H9 (cell line): Measurements from ENCODE around the gene TRMU. TPM values are rescaled to one million over a fixed set of nuclear protein-coding genes. Genes with fewer than 3 reads are reported as not detected.
A peak's percentile ranks its signal among the peaks of the same experiment; 100 is the strongest.

ENCODE experiments used
- DNase-seq: peaks from one replicate; pipeline ENCODE4 v3.0.0-alpha.2; 2017
- H2AFZ ChIP-seq: one replicate; pipeline ENCODE4 v1.6.1; 2013; ENCODE audit warnings: mild to moderate bottlenecking, low read length, control low read depth, moderate library complexity
- H2AK5ac ChIP-seq: 2 replicates; pipeline ENCODE4 v1.6.1; 2013; ENCODE audit warnings: low read length, control low read depth, mixed read lengths; ENCODE audit not compliant: insufficient read length
- H2BK120ac ChIP-seq: one replicate; pipeline ENCODE4 v1.6.1; 2013; ENCODE audit warnings: low read depth, mild to moderate bottlenecking, low read length, control low read depth, inconsistent platforms; ENCODE audit not compliant: poor library complexity, severe bottlenecking
- H2BK12ac ChIP-seq: 2 replicates; pipeline ENCODE4 v1.6.1; 2013; ENCODE audit warnings: low read length, control low read depth, mixed read lengths, low read depth; ENCODE audit not compliant: insufficient read length
- H2BK15ac ChIP-seq: 2 replicates; pipeline ENCODE4 v1.6.1; 2013; ENCODE audit warnings: low read depth, low read length, control low read depth
- H2BK20ac ChIP-seq: one replicate; pipeline ENCODE4 v1.6.1; 2013; ENCODE audit warnings: low read depth, mild to moderate bottlenecking, low read length, control low read depth, inconsistent platforms; ENCODE audit not compliant: poor library complexity, severe bottlenecking
- H2BK5ac ChIP-seq: 2 replicates; pipeline ENCODE4 v1.6.1; 2013; ENCODE audit warnings: low read length, control low read depth, mixed read lengths; ENCODE audit not compliant: insufficient read length
- H3K14ac ChIP-seq: 2 replicates; pipeline ENCODE4 v1.6.1; 2013; ENCODE audit warnings: low read length, control low read depth; ENCODE audit not compliant: insufficient read depth
- H3K18ac ChIP-seq: 2 replicates; pipeline ENCODE4 v1.6.1; 2013; ENCODE audit warnings: low read depth, mild to moderate bottlenecking, mixed read lengths, low read length, control low read depth; ENCODE audit not compliant: insufficient read length
- H3K23ac ChIP-seq: 2 replicates; pipeline ENCODE4 v1.6.1; 2013; ENCODE audit warnings: low read length, control low read depth, mixed read lengths, low read depth; ENCODE audit not compliant: insufficient read length
- H3K23me2 ChIP-seq: 2 replicates; pipeline ENCODE4 v1.6.1; 2013; ENCODE audit warnings: low read depth, mild to moderate bottlenecking, mixed read lengths, low read length, control low read depth; ENCODE audit not compliant: insufficient read length, poor library complexity, severe bottlenecking
- H3K27ac ChIP-seq: 2 replicates; pipeline ENCODE4 v1.5.1; 2013; ENCODE audit warnings: low read length, control low read depth, mixed read lengths, low read depth; ENCODE audit not compliant: insufficient read length
- H3K27me3 ChIP-seq: 2 replicates; pipeline ENCODE4 v1.6.1; 2013; ENCODE audit warnings: low read length, control low read depth, inconsistent platforms; ENCODE audit not compliant: insufficient read depth
- H3K4ac ChIP-seq: 2 replicates; pipeline ENCODE4 v1.6.1; 2013; ENCODE audit warnings: low read depth, mild to moderate bottlenecking, control low read depth, inconsistent platforms, low read length, moderate library complexity
- H3K4me1 ChIP-seq: 2 replicates; pipeline ENCODE4 v1.6.1; 2013; ENCODE audit warnings: low read length, control low read depth, inconsistent platforms; ENCODE audit not compliant: insufficient read depth
- H3K4me2 ChIP-seq: 2 replicates; pipeline ENCODE4 v1.6.1; 2013; ENCODE audit warnings: low read length, control low read depth, mixed read lengths; ENCODE audit not compliant: insufficient read length, insufficient read depth
- H3K56ac ChIP-seq: 2 replicates; pipeline ENCODE4 v1.6.1; 2013; ENCODE audit warnings: low read depth, mild to moderate bottlenecking, mixed read lengths, low read length, control low read depth; ENCODE audit not compliant: insufficient read length
- H3K79me1 ChIP-seq: 2 replicates; pipeline ENCODE4 v1.6.1; 2013; ENCODE audit warnings: low read depth, mild to moderate bottlenecking, moderate library complexity, low read length, control low read depth, inconsistent platforms; ENCODE audit not compliant: insufficient read depth, poor library complexity, severe bottlenecking
- H3K79me2 ChIP-seq: 2 replicates; pipeline ENCODE4 v1.6.1; 2013; ENCODE audit warnings: low read length, control low read depth, inconsistent platforms; ENCODE audit not compliant: insufficient read depth
- H3K9ac ChIP-seq: 2 replicates; pipeline ENCODE4 v1.6.1; 2013; ENCODE audit warnings: low read length, control low read depth, mixed read lengths; ENCODE audit not compliant: insufficient read length; ENCODE audit errors: extremely low read depth
- H3K9me3 ChIP-seq: one replicate; pipeline ENCODE4 v1.6.1; 2013; ENCODE audit warnings: low read depth, low read length, inconsistent platforms; ENCODE audit not compliant: control insufficient read depth
- H3T11ph ChIP-seq: one replicate; pipeline ENCODE4 v1.6.1; 2013; ENCODE audit warnings: mild to moderate bottlenecking, low read length, control low read depth, inconsistent platforms
- H4K20me1 ChIP-seq: one replicate; pipeline ENCODE4 v1.6.1; 2013; ENCODE audit not compliant: control insufficient read depth, insufficient read length, insufficient read depth
- H4K5ac ChIP-seq: 2 replicates; pipeline ENCODE4 v1.6.1; 2013; ENCODE audit warnings: low read depth, mild to moderate bottlenecking, mixed read lengths, low read length, control low read depth; ENCODE audit not compliant: insufficient read length
- H4K8ac ChIP-seq: replicated peaks from 2 replicates; pipeline ENCODE4 v1.6.1; 2013; ENCODE audit warnings: low read length, control low read depth, mixed read lengths, low read depth; ENCODE audit not compliant: insufficient read length
- H4K91ac ChIP-seq: 2 replicates; pipeline ENCODE4 v1.6.1; 2013; ENCODE audit warnings: low read depth, mild to moderate bottlenecking, moderate library complexity, mixed read lengths, low read length, control low read depth; ENCODE audit not compliant: insufficient read length
- H3K27ac Mint-ChIP-seq, 3 experiments: 2 replicates in 2 of 3; 3 replicates in 1 of 3; pipeline ENCODE4 v1.8.0; 2020 to 2021; ENCODE audit warnings: mixed read lengths in 3 of 3, mild to moderate bottlenecking in 1 of 3, moderate library complexity in 1 of 3
- H3K27me3 Mint-ChIP-seq: 2 replicates; pipeline ENCODE4 v1.8.0; 2021; ENCODE audit warnings: low read depth, mild to moderate bottlenecking, moderate library complexity, mixed read lengths
- H3K36me3 Mint-ChIP-seq, 3 experiments: 2 replicates in 2 of 3; 3 replicates in 1 of 3; pipeline ENCODE4 v1.8.0; 2020 to 2021; ENCODE audit warnings: low read depth in 3 of 3, mixed read lengths in 3 of 3; ENCODE audit not compliant: insufficient read depth in 1 of 3
- H3K4me1 Mint-ChIP-seq, 2 experiments: 2 replicates each; pipeline ENCODE4 v1.8.0; 2020; ENCODE audit warnings: mixed read lengths in 2 of 2
- H3K4me3 Mint-ChIP-seq, 2 experiments: 2 replicates in 1 of 2; 3 replicates in 1 of 2; pipeline ENCODE4 v1.8.0; 2020 to 2021; ENCODE audit warnings: mild to moderate bottlenecking in 2 of 2, mixed read lengths in 2 of 2, moderate library complexity in 1 of 2
- H3K9me3 Mint-ChIP-seq, 2 experiments: 2 replicates in 1 of 2; 3 replicates in 1 of 2; pipeline ENCODE4 v1.8.0; 2020; ENCODE audit warnings: mild to moderate bottlenecking in 2 of 2, mixed read lengths in 2 of 2, moderate library complexity in 1 of 2
- WGBS: extraction: QIAGEN DNeasy Blood & Tissue Kit; methylation state at CpG from one replicate; pipeline ENCODE4 v1.1.7; 2013; ENCODE audit warnings: missing lambda C conversion rate, low lambda C conversion rate, mixed read lengths; ENCODE audit not compliant: insufficient read length; ENCODE audit errors: extremely low coverage; 5-methylcytosine and 5-hydroxymethylcytosine counted together
- total RNA-seq: library from RNA; stranded (reverse); gene quantifications from 2 replicates; pipeline ENCODE4 v1.2.1, GENCODE V29; 2021
- TF ChIP-seq, protein P1 (sequence below): fragments of 200-600 bp; sonication (generic); conservative IDR thresholded peaks from 3 replicates; pipeline ENCODE4 v1.8.0; 2021; ENCODE audit warnings: antibody characterized with exemption, mild to moderate bottlenecking

Gene TRMU
- total RNA-seq, 1 experiment from 2014 or later: 86.3 TPM

DNA sequence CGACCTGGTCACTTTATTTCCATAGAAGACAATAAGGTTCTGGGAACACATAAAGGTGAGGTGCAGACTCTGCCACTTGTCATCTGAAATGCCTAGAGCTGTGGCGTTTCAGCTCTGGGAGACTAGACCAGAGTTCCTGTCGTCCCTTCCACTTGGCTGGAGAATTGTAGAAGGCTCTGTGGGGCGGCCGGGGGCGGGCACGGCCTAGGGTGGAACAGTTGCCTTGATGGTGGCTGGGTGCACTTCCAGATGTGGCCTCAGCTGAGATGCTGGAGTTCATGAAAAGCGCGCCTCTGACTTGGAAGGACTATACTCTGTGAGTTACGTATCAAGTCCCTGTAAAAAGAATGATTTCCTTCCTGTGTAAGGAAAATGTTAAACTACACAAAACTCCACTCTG, 16.8 kb downstream of the TRMU start:
- no peaks in the 10 kb centered on the region for H3K9me3 Mint-ChIP-seq
- no peak overlapping the region for H2BK20ac ChIP-seq
- H3K4me2 ChIP-seq: no peak overlapping the region

More for the DNA sequence above, 16.8 kb downstream of the TRMU start:
- H3K36me3 Mint-ChIP-seq: peaks cover 24 to 84% (median 66%) of the 10 kb centered on the region in 3 experiments; a peak in 6 of 7 replicates
- Histone ChIP-seq H3K23me2 (no peaks in the 10 kb centered on the region), H4K91ac (no peak overlapping the region), H3K4me1 (no peaks in the 10 kb centered on the region), H2BK5ac (no peak overlapping the region), H3K18ac (no peak overlapping the region), H3K9ac (no peak overlapping the region), H4K8ac (no peak overlapping the region), H2BK12ac (no peak overlapping the region), H3K4ac (no peak overlapping the region), H2AFZ (no peak overlapping the region), H2BK15ac (no peak overlapping the region), H3K79me2 (0 out of 2 replicates have a peak, but pooled peaks cover 2% of the 10 kb centered on the region), H4K20me1 (peaks cover 5% of the 10 kb centered on the region), H4K5ac (no peak overlapping the region), H3K14ac (no peak overlapping the region), H3K27me3 (no peaks in the 10 kb centered on the region), H3K79me1 (no peaks in the 10 kb centered on the region), H3K9me3 (no peaks in the 10 kb centered on the region), H2AK5ac (no peak overlapping the region), H3K23ac (no peak overlapping the region), H2BK120ac (no peak overlapping the region), H3T11ph (no peak overlapping the region), H3K56ac (no peak overlapping the region), H3K27ac (no peak overlapping the region)
- H3K4me3 Mint-ChIP-seq: no peak overlapping the region; a peak in 1 of 5 replicates
- H3K4me1 Mint-ChIP-seq: no peaks in the 10 kb centered on the region
- WGBS: no CpG with 5 or more reads among the region's 10 CpGs
- H3K27ac Mint-ChIP-seq: peak overlapping the region in 1 of 3 experiments; percentile 61; a peak in 1 of 7 replicates
- H3K27me3 Mint-ChIP-seq: no peaks in the 10 kb centered on the region
- TF ChIP-seq, protein P1, sequence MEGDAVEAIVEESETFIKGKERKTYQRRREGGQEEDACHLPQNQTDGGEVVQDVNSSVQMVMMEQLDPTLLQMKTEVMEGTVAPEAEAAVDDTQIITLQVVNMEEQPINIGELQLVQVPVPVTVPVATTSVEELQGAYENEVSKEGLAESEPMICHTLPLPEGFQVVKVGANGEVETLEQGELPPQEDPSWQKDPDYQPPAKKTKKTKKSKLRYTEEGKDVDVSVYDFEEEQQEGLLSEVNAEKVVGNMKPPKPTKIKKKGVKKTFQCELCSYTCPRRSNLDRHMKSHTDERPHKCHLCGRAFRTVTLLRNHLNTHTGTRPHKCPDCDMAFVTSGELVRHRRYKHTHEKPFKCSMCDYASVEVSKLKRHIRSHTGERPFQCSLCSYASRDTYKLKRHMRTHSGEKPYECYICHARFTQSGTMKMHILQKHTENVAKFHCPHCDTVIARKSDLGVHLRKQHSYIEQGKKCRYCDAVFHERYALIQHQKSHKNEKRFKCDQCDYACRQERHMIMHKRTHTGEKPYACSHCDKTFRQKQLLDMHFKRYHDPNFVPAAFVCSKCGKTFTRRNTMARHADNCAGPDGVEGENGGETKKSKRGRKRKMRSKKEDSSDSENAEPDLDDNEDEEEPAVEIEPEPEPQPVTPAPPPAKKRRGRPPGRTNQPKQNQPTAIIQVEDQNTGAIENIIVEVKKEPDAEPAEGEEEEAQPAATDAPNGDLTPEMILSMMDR: no peak
- DNase-seq: peak; percentile 24
